Natural killer cell (primary cell): ENCODE data around the gene NR3C2. TPM values are rescaled to one million over a fixed set of nuclear protein-coding genes. Genes with fewer than 3 reads are reported as not detected.

Experiments
- ATAC-seq, 3 donors: fragments of 150-1000 bp in 2 of 3; fragments of 200-7000 bp in 1 of 3; cut with Tn5 transposase; 1 replicate in 1 of 3; 2 replicates in 2 of 3; pipeline ENCODE4 v1.10.0; 2021; ENCODE audit warnings: mild to moderate bottlenecking in 2 of 3, moderate library complexity in 2 of 3
- DNase-seq, 2 donors: peaks; one replicate each; pipeline versions ENCODE4 v3.0.0 to v3.0.0-alpha.2; 2013 to 2021; ENCODE audit warnings: mixed read lengths in 1 of 2
- H3K27ac ChIP-seq: one replicate; pipeline ENCODE4 v1.5.1; 2013; ENCODE audit warnings: mild to moderate bottlenecking, low read length
- H3K27me3 ChIP-seq: one replicate; pipeline ENCODE4 v1.6.1; 2013; ENCODE audit warnings: low read length; ENCODE audit not compliant: control insufficient read depth, insufficient read depth
- H3K36me3 ChIP-seq: one replicate; pipeline ENCODE4 v1.6.1; 2013; ENCODE audit warnings: low read length; ENCODE audit not compliant: control insufficient read depth, insufficient read depth
- H3K4me1 ChIP-seq: one replicate; pipeline ENCODE4 v1.6.1; 2013; ENCODE audit warnings: low read length; ENCODE audit not compliant: control insufficient read depth, insufficient read depth
- H3K4me3 ChIP-seq: one replicate; pipeline ENCODE4 v1.5.1; 2013; ENCODE audit warnings: low read length
- H3K9me3 ChIP-seq: one replicate; pipeline ENCODE4 v1.6.1; 2013; ENCODE audit warnings: low read length; ENCODE audit not compliant: control insufficient read depth, insufficient read depth
- H3K27ac Mint-ChIP-seq, 2 donors: one replicate each; pipeline ENCODE4 v1.8.0; 2022; ENCODE audit warnings: mild to moderate bottlenecking in 2 of 2, mixed read lengths in 2 of 2, moderate library complexity in 1 of 2
- H3K27me3 Mint-ChIP-seq, 2 donors: one replicate each; pipeline ENCODE4 v1.8.0; 2022; ENCODE audit warnings: low read depth in 2 of 2, mixed read lengths in 2 of 2
- H3K36me3 Mint-ChIP-seq: one replicate; pipeline ENCODE4 v1.8.0; 2022; ENCODE audit warnings: mixed read lengths
- H3K4me1 Mint-ChIP-seq, 2 donors: one replicate each; pipeline ENCODE4 v1.8.0; 2022; ENCODE audit warnings: mixed read lengths in 2 of 2
- H3K4me3 Mint-ChIP-seq: one replicate; pipeline ENCODE4 v1.8.0; 2022; ENCODE audit warnings: mild to moderate bottlenecking, moderate library complexity, mixed read lengths
- H3K9me3 Mint-ChIP-seq, 2 donors: one replicate each; pipeline ENCODE4 v1.8.0; 2022; ENCODE audit warnings: mixed read lengths in 2 of 2
- WGBS: methylation state at CpG from one replicate; pipeline ENCODE4 v1.1.7; 2013; ENCODE audit warnings: missing lambda C conversion rate; ENCODE audit not compliant: insufficient coverage; 5-methylcytosine and 5-hydroxymethylcytosine counted together
- intact Hi-C: fragments of 100-400 bp; cut with micrococcal nuclease; formaldehyde crosslinking; loops from one replicate; pipeline ENCODE4 v1.14.2; 2022
- total RNA-seq, 4 donors: library from RNA; stranded (reverse); fragments of 120-200 nt in 1 of 4; gene quantifications; one replicate each; pipeline versions ENCODE4 v1.2.3 to v1.2.4, GENCODE V29; 2013 to 2022
- TF ChIP-seq, protein P1 (sequence below): fragments of 200-600 bp; IDR thresholded peaks from one replicate; pipeline ENCODE4 v1.8.0; 2022; ENCODE audit warnings: antibody characterized with exemption

The NR3C2 gene
- total RNA-seq, 3 donors from 2014 or later (not counting 1 experiment from before 2014, with no cell fraction given) = 4.2 to 8.6 (median 6.3) TPM

DNA sequence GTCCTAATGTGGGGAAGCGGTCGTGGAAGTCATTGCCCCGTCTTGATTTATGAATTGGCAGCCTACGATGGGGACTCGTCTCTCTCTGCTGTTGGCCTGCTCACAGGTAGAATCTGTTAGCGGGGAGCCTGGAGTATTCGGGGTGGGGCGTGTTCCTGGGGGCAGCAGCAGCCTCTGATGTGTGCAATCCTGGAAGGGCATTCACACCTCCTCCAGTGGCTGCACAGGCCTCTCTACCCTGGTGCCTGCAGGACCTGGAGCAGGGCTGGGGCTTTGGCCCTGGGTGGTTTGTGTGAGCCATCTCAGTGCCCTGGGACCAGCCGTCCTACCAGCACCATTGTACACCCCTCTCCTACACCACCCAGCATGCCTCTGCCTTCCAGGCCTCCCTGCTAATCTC, 369.4 kb downstream of the NR3C2 start:
- H3K9me3 ChIP-seq = peaks cover 27% of the 10 kb centered on the region
- Mint-ChIP-seq H3K36me3 (peaks cover 26% of the 10 kb centered on the region), H3K9me3 (peaks cover 4 to 15% of the 10 kb centered on the region in 2 donors), H3K4me3 (no peak overlapping the region), H3K27ac (no peak overlapping the region), H3K4me1 (peaks cover 0 to 5% of the 10 kb centered on the region in 2 donors), H3K27me3 (no peaks in the 10 kb centered on the region)
- intact Hi-C loops = no loop called here
- no peaks in the 10 kb centered on the region for H3K27me3 ChIP-seq
- no peaks in the 10 kb centered on the region for H3K4me1 ChIP-seq
- no peak overlapping the region for H3K27ac ChIP-seq
- H3K4me3 ChIP-seq = no peak overlapping the region
- ATAC-seq = no peak
- DNase-seq = no peak
- TF ChIP-seq, protein P1, sequence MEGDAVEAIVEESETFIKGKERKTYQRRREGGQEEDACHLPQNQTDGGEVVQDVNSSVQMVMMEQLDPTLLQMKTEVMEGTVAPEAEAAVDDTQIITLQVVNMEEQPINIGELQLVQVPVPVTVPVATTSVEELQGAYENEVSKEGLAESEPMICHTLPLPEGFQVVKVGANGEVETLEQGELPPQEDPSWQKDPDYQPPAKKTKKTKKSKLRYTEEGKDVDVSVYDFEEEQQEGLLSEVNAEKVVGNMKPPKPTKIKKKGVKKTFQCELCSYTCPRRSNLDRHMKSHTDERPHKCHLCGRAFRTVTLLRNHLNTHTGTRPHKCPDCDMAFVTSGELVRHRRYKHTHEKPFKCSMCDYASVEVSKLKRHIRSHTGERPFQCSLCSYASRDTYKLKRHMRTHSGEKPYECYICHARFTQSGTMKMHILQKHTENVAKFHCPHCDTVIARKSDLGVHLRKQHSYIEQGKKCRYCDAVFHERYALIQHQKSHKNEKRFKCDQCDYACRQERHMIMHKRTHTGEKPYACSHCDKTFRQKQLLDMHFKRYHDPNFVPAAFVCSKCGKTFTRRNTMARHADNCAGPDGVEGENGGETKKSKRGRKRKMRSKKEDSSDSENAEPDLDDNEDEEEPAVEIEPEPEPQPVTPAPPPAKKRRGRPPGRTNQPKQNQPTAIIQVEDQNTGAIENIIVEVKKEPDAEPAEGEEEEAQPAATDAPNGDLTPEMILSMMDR = no peak
- H3K36me3 ChIP-seq = peaks cover 22% of the 10 kb centered on the region
- WGBS = 95% methylated on average over 9 of the region's 9 CpGs

DNA sequence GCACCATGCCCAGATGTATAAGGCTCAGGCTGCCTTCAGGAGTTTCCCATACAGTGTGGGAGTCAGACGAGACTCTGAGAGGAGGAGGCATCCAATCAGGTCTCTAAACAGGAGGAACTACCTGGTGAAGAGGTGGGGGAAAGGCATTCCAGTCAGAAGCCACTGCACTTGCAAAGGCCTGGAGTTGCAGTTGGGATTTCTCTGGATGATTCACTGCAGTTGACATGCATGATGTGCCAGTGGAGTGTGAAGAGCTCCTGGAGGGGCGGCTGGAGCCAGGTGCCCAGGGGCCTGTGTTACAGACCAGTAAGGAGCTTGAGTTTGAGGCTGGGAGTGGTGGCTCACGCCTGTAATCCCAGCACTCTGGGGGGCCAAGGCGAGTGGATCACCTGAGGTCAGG, 371.2 kb downstream of the NR3C2 start:
- H3K27ac Mint-ChIP-seq = no peak overlapping the region
- ATAC-seq = no peak

DNA sequence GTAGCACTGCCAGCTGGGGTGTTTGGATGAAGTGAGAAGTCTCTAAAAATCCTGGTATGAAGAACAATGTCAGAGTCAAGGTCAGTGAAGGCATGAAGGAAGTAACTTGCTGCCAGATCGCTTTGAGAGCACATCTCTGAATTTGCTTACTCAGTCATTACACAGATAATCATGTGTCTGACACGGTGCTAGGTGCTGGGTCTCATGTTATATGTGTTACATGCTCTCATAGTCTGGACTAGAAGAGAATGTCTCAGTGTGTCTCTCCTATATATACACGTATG, 372.4 kb downstream of the NR3C2 start:
- no peak for DNase-seq
- Histone ChIP-seq H3K27me3 (no peaks in the 10 kb centered on the region), H3K27ac (no peak overlapping the region), H3K4me3 (no peak overlapping the region), H3K36me3 (peaks cover 17% of the 10 kb centered on the region), H3K4me1 (no peaks in the 10 kb centered on the region), H3K9me3 (peaks cover 17% of the 10 kb centered on the region)
- Mint-ChIP-seq H3K27me3 (no peaks in the 10 kb centered on the region), H3K4me3 (no peak overlapping the region), H3K4me1 (peaks cover 0 to 5% of the 10 kb centered on the region in 2 donors), H3K36me3 (peaks cover 20% of the 10 kb centered on the region), H3K9me3 (peaks cover 0 to 6% of the 10 kb centered on the region in 2 donors), H3K27ac (no peak overlapping the region)
- 95% methylated on average over 3 of the region's 3 CpGs for WGBS
- ATAC-seq = no peak
- TF ChIP-seq, protein P1 = no peak
- intact Hi-C loops = no loop called here

More for the DNA sequence above, 371.2 kb downstream of the NR3C2 start:
- peaks cover 22% of the 10 kb centered on the region for H3K36me3 Mint-ChIP-seq
- H3K27me3 ChIP-seq = no peaks in the 10 kb centered on the region
- no peaks in the 10 kb centered on the region for H3K4me1 ChIP-seq
- DNase-seq = no peak
- intact Hi-C loops = no loop called here
- no peak overlapping the region for H3K4me3 ChIP-seq
- peaks cover 4 to 12% of the 10 kb centered on the region in 2 donors for H3K9me3 Mint-ChIP-seq
- no peaks in the 10 kb centered on the region for H3K27me3 Mint-ChIP-seq
- no peak overlapping the region for H3K4me3 Mint-ChIP-seq
- WGBS = 91% methylated on average over 3 of the region's 4 CpGs
- H3K4me1 Mint-ChIP-seq = peaks cover 0 to 5% of the 10 kb centered on the region in 2 donors
- TF ChIP-seq, protein P1 = no peak
- H3K36me3 ChIP-seq = peaks cover 22% of the 10 kb centered on the region
- peaks cover 27% of the 10 kb centered on the region for H3K9me3 ChIP-seq
- no peak overlapping the region for H3K27ac ChIP-seq

DNA sequence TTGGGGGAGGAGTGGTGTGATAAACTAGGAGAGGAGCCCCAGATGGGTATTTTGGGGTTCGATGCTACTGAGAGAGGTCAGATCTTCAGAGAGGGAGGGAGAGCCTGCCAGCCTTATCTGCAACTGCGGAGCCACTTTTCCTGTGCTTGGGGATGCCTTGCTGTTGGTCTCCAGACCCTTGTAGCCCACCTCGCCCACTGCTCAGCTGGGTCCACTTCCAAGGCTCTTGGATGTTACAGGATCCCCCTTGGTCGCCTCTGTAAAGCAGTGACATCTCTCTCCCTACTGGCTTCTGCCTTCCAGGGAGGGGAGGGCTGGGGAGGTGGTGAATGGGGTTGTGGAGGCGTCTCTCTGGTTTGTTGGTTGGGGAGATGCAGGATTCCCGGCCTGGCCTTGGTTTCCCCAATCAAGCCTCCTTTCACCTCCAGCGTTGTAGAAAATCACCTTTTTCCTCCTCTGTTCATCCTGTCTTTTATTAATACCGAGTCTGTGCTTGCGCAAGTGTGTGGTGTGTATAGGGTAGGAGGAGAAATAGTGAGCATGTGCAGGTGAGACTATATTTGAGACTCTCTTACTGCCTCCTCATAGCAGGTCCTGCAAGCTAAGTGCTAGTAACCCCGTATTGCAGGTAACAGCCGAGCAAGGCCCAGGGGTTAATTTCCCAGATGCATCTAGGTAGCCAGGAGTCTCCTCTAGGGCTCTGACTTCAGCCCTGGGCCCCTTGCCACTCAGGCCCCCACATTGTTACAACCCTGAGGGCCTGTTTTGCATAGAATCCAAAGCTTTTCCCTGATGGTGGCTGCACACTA, 372.9 kb downstream of the NR3C2 start:
- no peaks in the 10 kb centered on the region for H3K27me3 Mint-ChIP-seq
- H3K27ac Mint-ChIP-seq = no peak overlapping the region
- peaks cover 18% of the 10 kb centered on the region for H3K36me3 Mint-ChIP-seq

More for the DNA sequence above, 372.9 kb downstream of the NR3C2 start:
- Histone ChIP-seq H3K4me1 (no peaks in the 10 kb centered on the region), H3K27ac (no peak overlapping the region), H3K4me3 (no peak overlapping the region), H3K27me3 (no peaks in the 10 kb centered on the region), H3K36me3 (peaks cover 16% of the 10 kb centered on the region), H3K9me3 (peaks cover 11% of the 10 kb centered on the region)
- intact Hi-C loops = no loop called here
- ATAC-seq (no peak), DNase-seq (no peak)
- peaks cover 0 to 5% of the 10 kb centered on the region in 2 donors for H3K4me1 Mint-ChIP-seq
- H3K4me3 Mint-ChIP-seq = no peak overlapping the region
- TF ChIP-seq, protein P1 = no peak
- WGBS = 94% methylated on average over 6 of the region's 11 CpGs
- H3K9me3 Mint-ChIP-seq = peaks cover 0 to 5% of the 10 kb centered on the region in 2 donors
